GM12891 (cell line): ENCODE results near the gene ARL1.
"Not testable (repeated sequence)": the region's sequence is repeated elsewhere in the genome, so short reads cannot be mapped to it uniquely, and the experiment has no call there.

ENCODE experiments used
- PAX5 ChIP-seq: IDR thresholded peaks from 2 replicates; pipeline ENCODE4 v1.6.1; 2011; ENCODE audit warnings: low read length, moderate library complexity, mild to moderate bottlenecking; ENCODE audit not compliant: insufficient read depth, severe bottlenecking
- POLR2A ChIP-seq: IDR thresholded peaks from 2 replicates; pipeline ENCODE4 v1.6.1; 2011; ENCODE audit warnings: low read depth, low read length, control low read depth
- POLR2AphosphoS5 ChIP-seq: IDR thresholded peaks from 2 replicates; pipeline ENCODE4 v1.6.1; 2011; ENCODE audit warnings: low read depth, low read length, control low read depth
- TAF1 ChIP-seq: IDR thresholded peaks from 2 replicates; pipeline ENCODE4 v1.6.1; 2011; ENCODE audit warnings: low read depth, low read length, control low read depth

- not testable (repeated sequence) for TF ChIP-seq POLR2A, PAX5, POLR2AphosphoS5, TAF1
These were observed 2.6 kb upstream of the ARL1 start for GRCh38 chr12:101410169-101410568.
